NCI-H2081 treated with DMSO at 0.1 percent for 48 hours (cell line): ENCODE measurements around the gene LRBA.
"Not testable (repeated sequence)": the region's sequence is repeated elsewhere in the genome, so short reads cannot be mapped to it uniquely, and the experiment has no call there.

ENCODE experiments used
- DNase-seq: peaks from one replicate; lab custom pipeline; 2025; lab: John Stamatoyannopoulos, UW

LRBA gene

DNA sequence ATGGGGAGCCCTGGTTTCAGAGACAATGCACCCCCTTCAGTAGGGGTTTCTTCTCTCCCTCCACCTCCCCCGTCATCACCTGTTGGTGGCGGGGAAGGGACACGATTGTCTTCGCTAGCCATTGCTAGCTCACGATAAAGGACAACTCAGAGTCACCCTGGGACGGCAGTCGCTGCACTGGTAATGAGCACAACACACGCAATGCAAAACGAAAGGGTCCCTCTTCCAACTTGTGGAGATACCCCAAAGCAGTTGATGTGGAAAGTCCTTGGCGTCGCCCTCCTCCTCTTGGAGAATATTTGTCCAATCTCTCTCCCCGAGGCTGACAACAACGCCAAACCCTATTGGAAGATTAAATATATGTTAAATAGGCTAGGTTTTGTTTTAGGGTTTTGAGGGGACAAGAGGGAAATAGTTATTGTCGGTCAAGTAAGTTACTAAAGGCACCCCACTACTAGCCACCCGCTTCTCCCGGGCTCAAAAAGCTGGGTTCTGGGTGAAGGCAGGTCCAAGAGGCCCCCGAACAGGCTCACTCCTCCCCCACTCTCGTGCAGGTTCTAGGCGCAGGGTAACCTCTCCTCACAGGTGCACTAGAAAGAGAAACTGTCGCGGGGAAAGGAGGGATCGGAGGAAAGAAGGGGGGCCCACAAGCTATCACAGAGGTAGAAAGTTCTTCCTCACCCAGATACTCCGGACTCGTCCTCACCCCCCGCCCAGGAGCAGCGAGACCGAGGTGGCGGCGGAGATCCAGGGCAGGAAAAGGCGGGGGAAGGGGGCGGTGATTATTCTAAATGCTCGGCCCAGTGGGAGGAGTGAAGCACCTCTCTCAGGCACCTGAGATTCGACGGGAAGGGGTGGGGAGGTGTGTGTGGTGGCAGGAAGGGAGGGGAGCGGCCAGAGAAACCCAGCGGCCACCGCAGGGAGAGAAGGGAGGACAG is at the start of gene LRBA:
LRBA (minus strand) TSS at position 764 of the 938 bp plus-strand sequence; CDS start at position 122, 642 bp downstream.
- peak; percentile 15 for DNase-seq

GRCh38 chr4:151063143-151063542 is 48.1 kb upstream of the LRBA start:
- not testable (repeated sequence) for DNase-seq

GRCh38 chr4:151055539-151055938 is 40.5 kb upstream of the LRBA start:
- DNase-seq, result no peak

GRCh38 chr4:151052785-151053184 is 37.7 kb upstream of the LRBA start:
- DNase-seq, result no peak

GRCh38 chr4:151049430-151049884 is 34.4 kb upstream of the LRBA start:
- DNase-seq, result no peak

DNA sequence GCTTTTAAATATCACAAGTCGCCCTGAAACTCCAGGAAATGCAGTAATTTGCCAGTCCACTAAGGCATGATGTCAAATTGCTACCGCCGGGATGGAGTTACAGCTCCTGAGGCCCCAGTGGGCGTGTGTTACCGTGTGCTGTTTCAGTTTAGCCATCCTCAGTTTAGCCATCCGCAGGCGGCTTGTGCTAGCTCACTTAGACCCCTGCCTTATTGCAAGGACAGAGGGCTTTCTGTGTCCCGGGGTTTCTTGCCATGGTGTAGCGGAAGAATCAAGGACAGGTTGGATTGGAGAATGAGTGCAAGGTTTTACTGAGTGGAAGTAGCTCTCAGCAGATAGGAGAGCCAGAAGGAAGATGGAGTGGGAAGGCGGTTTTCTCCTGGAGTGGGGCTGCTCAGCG is 33.8 kb upstream of the LRBA start:
- DNase-seq, result no peak

- no peak for DNase-seq
Measured at GRCh38 chr4:151046609-151047008, 31.5 kb upstream of the LRBA start.

GRCh38 chr4:151045907-151046306 is 30.8 kb upstream of the LRBA start:
- DNase-seq, result peak; percentile 34

GRCh38 chr4:151043803-151044515 is 28.9 kb upstream of the LRBA start:
- DNase-seq, result no peak

- DNase-seq, result no peak
Measured at GRCh38 chr4:151039733-151040132, 24.6 kb upstream of the LRBA start.

DNA sequence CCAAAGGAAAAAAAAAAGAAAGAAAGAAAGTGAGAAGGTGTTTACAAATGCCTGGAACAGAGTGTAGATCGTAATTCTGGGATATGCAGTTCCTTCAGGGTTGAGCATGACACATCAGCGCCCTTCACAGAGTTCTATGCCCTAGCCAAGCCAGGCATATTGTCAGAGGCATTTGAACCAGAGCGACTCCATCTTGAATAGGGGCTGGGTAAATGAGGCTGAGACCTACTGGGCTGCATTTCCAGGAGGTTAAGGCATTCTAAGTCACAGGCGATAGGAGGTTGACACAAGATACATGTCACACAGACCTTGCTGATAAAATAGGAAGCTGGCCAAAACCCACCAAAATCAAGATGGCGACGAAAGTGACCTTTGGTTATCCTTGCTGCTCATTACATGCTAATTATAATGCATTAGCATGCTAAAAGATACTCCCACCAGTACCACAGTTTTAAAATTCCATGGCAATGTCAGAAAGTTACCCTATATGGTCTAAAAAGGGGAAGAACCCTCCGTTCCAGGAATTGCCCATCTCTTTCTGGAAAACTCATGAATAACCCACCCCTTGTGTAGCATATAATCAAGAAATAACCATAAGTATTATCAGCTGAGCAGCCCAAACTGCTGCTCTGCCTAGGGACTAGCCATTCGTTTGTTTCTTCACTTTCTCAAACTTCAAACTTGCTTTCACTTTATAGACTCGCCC is 23.5 kb upstream of the LRBA start:
- DNase-seq, result no peak

- no peak for DNase-seq
Measured at GRCh38 chr4:151035911-151036310, 20.8 kb upstream of the LRBA start.

DNA sequence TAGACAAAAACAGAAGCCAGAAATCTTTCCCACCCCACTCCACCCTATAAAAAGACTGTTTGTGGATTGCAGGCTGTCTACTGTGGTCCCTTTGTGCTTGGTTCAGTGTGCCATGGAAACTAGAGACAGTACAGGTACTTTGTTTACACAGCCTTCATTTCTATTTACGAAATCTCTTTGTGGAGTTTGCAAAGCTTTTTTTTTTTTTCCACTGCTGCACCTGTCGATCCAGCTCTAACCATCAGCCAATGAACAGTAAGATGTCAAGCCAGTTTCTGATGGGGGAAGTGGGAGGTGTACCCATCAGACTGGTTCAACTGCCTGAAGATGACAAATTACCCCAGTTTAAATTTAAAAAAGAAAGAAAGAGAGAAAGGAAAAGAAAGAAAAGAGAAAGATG is 20.2 kb upstream of the LRBA start:
- peak; percentile 87 for DNase-seq

GRCh38 chr4:151034829-151035228 is 19.7 kb upstream of the LRBA start:
- DNase-seq, result peak; percentile 24

GRCh38 chr4:151031831-151032605 is 16.9 kb upstream of the LRBA start:
- no peak for DNase-seq

DNA sequence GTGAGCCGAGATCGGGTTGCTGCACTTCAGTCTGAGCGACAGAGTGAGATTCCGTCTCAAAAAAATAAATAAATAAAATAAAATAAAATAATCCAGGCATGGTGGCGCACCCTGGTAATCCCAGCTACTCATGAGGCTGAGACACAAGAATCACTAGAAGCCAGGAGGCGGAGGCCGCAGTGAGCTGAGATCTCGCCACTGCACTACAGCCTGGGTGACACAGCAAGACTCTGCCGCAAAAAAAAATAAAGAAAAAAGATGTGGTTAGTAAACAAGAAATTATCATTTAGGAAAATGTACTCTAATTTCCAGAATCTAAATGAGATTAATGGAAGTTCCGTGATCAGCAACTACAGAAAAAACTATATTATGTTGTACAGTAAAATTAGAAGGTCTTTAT is 14.5 kb upstream of the LRBA start:
- DNase-seq, result no peak

DNA sequence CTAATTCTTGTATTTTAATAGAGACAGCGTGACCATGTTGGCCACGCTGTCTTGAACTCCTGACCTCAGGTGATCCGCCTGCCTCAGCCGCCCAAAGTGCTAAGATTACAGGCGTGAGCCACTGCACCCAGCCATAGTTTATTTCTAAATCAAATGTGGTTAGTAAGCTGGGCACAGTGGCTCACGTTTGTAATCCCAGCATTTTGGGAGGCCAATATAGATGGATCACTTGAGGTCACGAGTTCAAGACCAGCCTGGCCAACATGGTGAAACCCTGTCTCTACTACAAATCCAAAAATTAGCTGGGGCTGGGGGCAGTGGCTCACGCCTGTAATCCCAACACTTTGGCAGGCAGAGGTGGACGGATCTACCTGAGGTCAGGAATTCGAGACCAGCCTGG is 13.9 kb upstream of the LRBA start:
- DNase-seq, result not testable (repeated sequence)

DNA sequence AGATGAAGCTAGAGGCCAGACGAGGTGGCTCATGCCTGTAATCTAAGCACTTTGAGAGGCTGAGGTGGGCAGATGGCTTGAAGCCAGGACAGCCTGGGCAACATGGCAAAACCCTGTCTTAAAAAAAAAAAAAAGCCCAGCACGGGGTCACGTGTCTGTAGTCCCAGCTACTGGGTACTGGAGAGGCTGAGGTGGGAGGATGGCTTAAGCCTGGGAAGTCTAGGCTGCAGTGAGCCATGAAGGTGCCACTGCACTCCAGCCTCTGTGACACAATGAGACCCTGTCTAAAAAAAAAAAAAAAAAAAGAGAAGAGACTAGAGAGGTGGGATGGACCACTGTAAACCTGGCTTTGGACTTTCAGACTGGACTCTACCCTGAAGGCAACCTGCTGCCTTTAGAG is 10.7 kb upstream of the LRBA start:
- DNase-seq, result no peak

GRCh38 chr4:151022586-151022985 is 7.5 kb upstream of the LRBA start:
- DNase-seq, result no peak

DNA sequence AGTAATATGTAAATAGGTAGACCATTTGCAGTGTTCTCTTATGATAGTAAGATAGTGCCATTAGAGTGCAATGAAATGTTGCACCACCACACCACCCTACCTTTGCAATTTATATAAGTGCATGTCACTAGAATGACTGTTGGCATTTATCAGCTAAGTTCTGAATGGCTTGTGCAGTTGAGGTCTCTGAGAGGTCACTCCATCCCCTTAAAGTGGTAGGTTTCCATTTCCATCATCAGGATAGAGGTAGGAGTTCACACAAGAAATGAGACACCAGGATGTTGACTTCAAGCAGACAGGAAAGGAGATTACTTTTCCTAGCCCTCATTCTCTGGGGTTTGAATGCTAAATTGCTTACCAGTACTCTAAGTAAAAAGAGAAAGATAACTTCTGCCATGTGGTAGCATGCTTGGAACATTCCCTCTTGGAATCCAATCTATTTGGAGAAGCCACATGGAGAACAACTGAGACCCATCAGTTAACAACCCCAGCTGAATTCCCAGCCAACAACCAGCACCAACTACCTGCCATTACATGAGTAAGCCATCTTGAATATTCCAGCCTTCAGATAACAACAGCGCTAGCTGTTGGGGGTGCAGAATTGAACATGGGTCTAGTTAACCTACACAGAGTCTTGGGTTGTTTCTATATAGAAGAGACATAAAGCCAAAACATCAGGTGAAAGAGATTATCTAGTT is 6.7 kb upstream of the LRBA start:
- DNase-seq, result no peak
